ENCODE data around the gene MAML1. TPM values are rescaled to one million over a fixed set of nuclear protein-coding genes. Genes with fewer than 3 reads are reported as not detected.
A peak's percentile ranks its signal among the peaks of the same experiment; 100 is the strongest.

MAML1 gene
- total and polyA plus RNA-seq, 7 donors: 4.6 to 16.0 (median 11.8) TPM

- intact Hi-C loops (cut with DNase I): loop anchor here in 1 of 2 donors (10.0 kb wide), 2 partner anchors 99 to 289 kb away; partner anchors contain the start of gene TBC1D9B
- peaks cover 0 to 7% of the 10 kb centered on the region in 2 donors for H3K36me3 ChIP-seq (ENCODE audit: insufficient read depth in 1 of 2, low read depth in 1 of 2)
- peak; percentile 54 to 78 for DNase-seq
- peak overlapping the region; percentile 97 for H3K4me3 ChIP-seq
- ATAC-seq: peak; percentile 27 to 40 (median 34)
- TF ChIP-seq, protein P1, sequence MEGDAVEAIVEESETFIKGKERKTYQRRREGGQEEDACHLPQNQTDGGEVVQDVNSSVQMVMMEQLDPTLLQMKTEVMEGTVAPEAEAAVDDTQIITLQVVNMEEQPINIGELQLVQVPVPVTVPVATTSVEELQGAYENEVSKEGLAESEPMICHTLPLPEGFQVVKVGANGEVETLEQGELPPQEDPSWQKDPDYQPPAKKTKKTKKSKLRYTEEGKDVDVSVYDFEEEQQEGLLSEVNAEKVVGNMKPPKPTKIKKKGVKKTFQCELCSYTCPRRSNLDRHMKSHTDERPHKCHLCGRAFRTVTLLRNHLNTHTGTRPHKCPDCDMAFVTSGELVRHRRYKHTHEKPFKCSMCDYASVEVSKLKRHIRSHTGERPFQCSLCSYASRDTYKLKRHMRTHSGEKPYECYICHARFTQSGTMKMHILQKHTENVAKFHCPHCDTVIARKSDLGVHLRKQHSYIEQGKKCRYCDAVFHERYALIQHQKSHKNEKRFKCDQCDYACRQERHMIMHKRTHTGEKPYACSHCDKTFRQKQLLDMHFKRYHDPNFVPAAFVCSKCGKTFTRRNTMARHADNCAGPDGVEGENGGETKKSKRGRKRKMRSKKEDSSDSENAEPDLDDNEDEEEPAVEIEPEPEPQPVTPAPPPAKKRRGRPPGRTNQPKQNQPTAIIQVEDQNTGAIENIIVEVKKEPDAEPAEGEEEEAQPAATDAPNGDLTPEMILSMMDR (IDR thresholded peaks at IDR 0.05): no peak
- peaks cover 41% of the 10 kb centered on the region for H3K4me1 ChIP-seq
- H3K9me3 ChIP-seq: no peaks in the 10 kb centered on the region
- WGBS, 3 donors: 4 to 14% (median 5%) methylated on average over 31 to 65 of the region's 65 CpGs
- no peaks in the 10 kb centered on the region for H3K27me3 ChIP-seq (ENCODE audit: insufficient read depth in 3 of 3, low read length in 2 of 3)
- H3K27ac ChIP-seq: peak overlapping the region; percentile 96
Observed at GRCh38 chr5:179805529-179806249, 73.1 kb downstream of the MAML1 start.

DNA sequence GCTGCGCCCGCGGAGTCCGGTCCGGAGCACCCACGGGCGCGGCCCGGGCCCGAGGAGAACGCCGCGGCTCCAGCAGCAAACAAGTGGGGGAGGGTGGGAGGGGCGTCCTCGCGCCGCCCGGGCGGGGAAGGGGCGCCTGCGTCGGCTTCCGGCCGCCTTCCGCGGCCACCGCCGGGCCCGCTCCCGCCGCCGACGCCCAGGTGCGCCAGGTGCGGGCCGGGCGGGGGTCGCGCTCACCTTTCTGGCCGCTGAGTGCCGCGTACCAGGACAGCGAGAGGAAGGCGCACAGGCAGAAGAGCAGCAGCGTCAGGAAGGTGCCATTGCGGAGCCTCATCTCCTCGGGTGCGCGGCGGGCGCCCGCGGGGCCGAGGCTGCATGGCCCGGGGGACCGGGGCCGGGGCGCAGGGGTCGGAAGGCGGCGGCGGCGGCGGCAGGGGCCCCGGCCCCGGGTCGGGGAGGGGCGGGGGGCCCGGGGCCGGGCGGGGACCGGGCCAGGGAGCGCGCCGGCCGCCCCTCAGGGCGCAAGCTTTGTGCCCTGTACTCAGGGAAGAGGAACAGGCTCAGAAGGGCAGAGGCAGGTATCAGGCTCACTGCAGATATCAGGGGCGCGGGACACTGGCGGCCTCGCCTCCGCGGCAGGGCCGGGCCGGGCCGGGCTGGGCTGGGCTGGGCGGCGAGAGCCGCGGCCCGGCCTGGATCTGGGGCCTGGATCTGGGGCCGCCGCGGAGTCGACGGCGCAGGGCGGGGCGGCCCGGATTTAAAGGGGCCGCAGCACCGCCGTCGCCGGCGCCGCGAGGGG is 73.8 kb downstream of the MAML1 start, which contains the start of gene MGAT4B:
Gene MGAT4B (minus strand): TSS at position 617 of the 799 bp plus-strand sequence. CDS start 283 bp downstream, at position 334.
- peak within 1 kb of the TSS; percentile 97 for H3K4me3 ChIP-seq
- intact Hi-C loops (cut with DNase I): loop anchor here in 1 of 2 donors (10.0 kb wide), 2 partner anchors 98 to 288 kb away; partner anchors contain the start of gene TBC1D9B
- WGBS, 3 donors: 0 to 1% (median 0%) methylated on average over 40 to 108 of the region's 108 CpGs
- peak; percentile 79 to 85 for DNase-seq
- peak; percentile 79 to 85 (median 84) for ATAC-seq
- H3K4me1 ChIP-seq: peaks cover 41% of the 10 kb centered on the region
- TF ChIP-seq, protein P1 (IDR thresholded peaks at IDR 0.05): no peak
- peaks cover 0 to under 1% of the 10 kb centered on the region in 2 donors for H3K36me3 ChIP-seq (ENCODE audit: insufficient read depth in 1 of 2, low read depth in 1 of 2)
- H3K9me3 ChIP-seq: no peaks in the 10 kb centered on the region
- no peaks in the 10 kb centered on the region for H3K27me3 ChIP-seq (ENCODE audit: insufficient read depth in 3 of 3, low read length in 2 of 3)
- peak within 1 kb of the TSS; percentile 96 for H3K27ac ChIP-seq

DNA sequence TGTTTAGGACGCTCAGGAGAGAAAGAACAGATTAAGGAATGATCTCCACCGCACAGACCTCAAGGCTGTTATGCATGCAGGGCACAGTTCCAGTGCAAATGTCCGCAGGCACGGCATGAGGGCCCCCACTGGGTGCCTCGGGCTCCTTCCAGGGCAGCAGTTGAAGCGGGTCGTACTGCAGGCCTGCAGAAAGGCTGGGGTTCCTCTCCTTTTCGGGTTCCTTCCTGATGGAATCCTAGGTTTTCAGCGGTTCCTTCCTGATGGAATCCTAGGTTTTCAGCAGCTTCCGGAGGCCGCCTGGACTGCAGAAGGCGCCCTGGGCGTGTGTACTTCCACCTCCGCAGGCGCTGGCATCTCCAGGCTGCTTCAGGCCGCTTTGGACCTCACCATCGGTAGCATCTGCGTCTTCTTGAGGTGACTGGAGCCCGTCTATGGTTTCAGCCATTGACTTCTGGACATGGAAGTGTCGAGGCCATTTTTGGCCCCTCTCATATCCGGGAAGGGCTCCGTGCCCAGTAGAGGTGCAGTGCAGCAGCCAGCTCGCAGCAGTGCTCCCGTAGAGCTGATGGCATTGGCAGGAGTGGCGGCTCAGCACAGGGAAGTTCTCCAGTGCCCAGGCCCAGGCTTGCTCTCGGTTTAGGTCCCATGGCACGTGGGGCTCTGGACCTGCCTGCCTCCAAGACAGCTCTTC is 79.7 kb downstream of the MAML1 start:
- Histone ChIP-seq H3K4me3 (no peak overlapping the region), H3K9me3 (no peaks in the 10 kb centered on the region)

GRCh38 chr5:179812997-179813607 is 80.5 kb downstream of the MAML1 start:
- no peak overlapping the region for H3K27ac ChIP-seq
- DNase-seq (no peak), ATAC-seq (no peak)
- no peaks in the 10 kb centered on the region for H3K9me3 ChIP-seq
- H3K36me3 ChIP-seq (ENCODE audit: insufficient read depth in 1 of 2, low read depth in 1 of 2): peaks cover 0 to 4% of the 10 kb centered on the region in 2 donors
- H3K27me3 ChIP-seq (ENCODE audit: insufficient read depth in 3 of 3, low read length in 2 of 3): no peaks in the 10 kb centered on the region
- intact Hi-C loops (cut with DNase I): no loop called here
- no peak overlapping the region for H3K4me3 ChIP-seq
- 90 to 95% (median 93%) methylated on average over 5 of the region's 5 CpGs for WGBS, 3 donors
- TF ChIP-seq, protein P1 (IDR thresholded peaks at IDR 0.05): no peak
- H3K4me1 ChIP-seq: peaks cover 10% of the 10 kb centered on the region

More for the DNA sequence above, 79.7 kb downstream of the MAML1 start:
- peaks cover 0 to 4% of the 10 kb centered on the region in 2 donors for H3K36me3 ChIP-seq (ENCODE audit: insufficient read depth in 1 of 2, low read depth in 1 of 2)
- intact Hi-C loops (cut with DNase I): no loop called here
- H3K4me1 ChIP-seq: peaks cover 11% of the 10 kb centered on the region
- H3K27ac ChIP-seq: no peak overlapping the region
- DNase-seq: peak in 1 of 2 donors; percentile 48
- TF ChIP-seq, protein P1 (IDR thresholded peaks at IDR 0.05): no peak
- no peak for ATAC-seq
- 71 to 86% (median 76%) methylated on average over 27 of the region's 27 CpGs for WGBS, 3 donors
- H3K27me3 ChIP-seq (ENCODE audit: insufficient read depth in 3 of 3, low read length in 2 of 3): no peaks in the 10 kb centered on the region
